ENCODE measurements around the gene ARHGAP18.

DNA sequence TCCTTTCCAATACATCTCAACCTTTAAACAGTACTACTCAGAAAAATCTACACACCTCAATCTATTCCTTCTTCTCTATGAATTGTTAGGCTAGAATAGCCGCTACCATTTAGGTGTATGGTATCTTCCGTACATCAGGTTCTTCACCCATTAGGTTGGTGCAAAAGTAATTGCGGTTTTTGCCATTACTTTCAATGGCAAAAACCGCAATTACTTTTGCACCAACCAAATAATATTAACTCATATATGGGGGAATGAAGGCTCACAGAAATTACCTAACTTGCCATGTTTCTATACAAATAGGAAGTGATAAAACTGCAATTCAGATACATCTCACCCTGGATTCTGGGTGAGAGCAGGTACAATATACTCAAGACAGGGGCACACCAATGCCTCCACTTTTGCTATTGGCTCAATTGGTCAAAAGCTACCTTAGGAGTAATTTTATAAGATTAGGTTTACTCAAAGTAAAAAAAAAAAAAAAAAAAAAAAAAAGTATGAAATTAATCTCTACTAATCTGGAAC, 37.7 kb upstream of the ARHGAP18 start:
- TF ChIP-seq RERE (CRISPR knock-in tag; IDR thresholded peaks at IDR 0.05; ENCODE audit: low read depth) (no peak), POLR2A (IDR thresholded peaks at IDR 0.05; ENCODE audit: insufficient read depth in 1 of 2, low read depth in 2 of 2, low read length in 2 of 2) (no peak), GABPA (IDR thresholded peaks at IDR 0.05; ENCODE audit: low read depth, low read length) (no peak), GABPA (CRISPR knock-in tag; IDR thresholded peaks at IDR 0.05; ENCODE audit: low read depth) (no peak), ZKSCAN8 (CRISPR knock-in tag; IDR thresholded peaks at IDR 0.05; ENCODE audit: borderline replicate concordance) (no peak), RBM39 (IDR thresholded peaks at IDR 0.05; ENCODE audit: low read depth, low read length, poor library complexity, severe bottlenecking) (no peak), CENPX (CRISPR knock-in tag; IDR thresholded peaks at IDR 0.05) (no peak), PHF8 (CRISPR knock-in tag; IDR thresholded peaks at IDR 0.05) (no peak), HOXA7 (CRISPR knock-in tag; IDR thresholded peaks at IDR 0.05) (no peak)
